ENCODE data around the gene ZSWIM7. TPM values are rescaled to one million over a fixed set of nuclear protein-coding genes. Genes with fewer than 3 reads are reported as not detected.

The ZSWIM7 gene
- total RNA-seq, 1 experiment from 2014 or later, result 28.7 TPM

- H3K27ac ChIP-seq (ENCODE audit: low read depth, low read length, poor library complexity, severe bottlenecking), result no peak overlapping the region
- ChIA-PET POLR2A (ENCODE audit: low non-redundant PET) (no interaction called here), CTCF (no interaction called here)
- no peak overlapping the region for H3K4me3 ChIP-seq (ENCODE audit: low read depth, low read length, poor library complexity, severe bottlenecking)
- BruUV-seq (replicated peaks), result no TSS peak
- H3K27me3 ChIP-seq (replicated peaks; ENCODE audit: insufficient read depth, low read depth, low read length, poor library complexity), result no peaks in the 10 kb centered on the region
- no peak for DNase-seq (ENCODE audit: low spot score)
- H3K9me3 ChIP-seq (ENCODE audit: low read depth, low read length, poor library complexity, severe bottlenecking), result peaks cover 8% of the 10 kb centered on the region
- intact Hi-C loops (cut with micrococcal nuclease; ENCODE audit: unreplicated experiment), result no loop called here
- peaks cover 5% of the 10 kb centered on the region for H3K4me1 ChIP-seq (ENCODE audit: insufficient read depth, low read length, poor library complexity, severe bottlenecking)
- H3K36me3 ChIP-seq (ENCODE audit: insufficient read depth, low read length, poor library complexity, severe bottlenecking), result peaks cover 79% of the 10 kb centered on the region
- no peak for TF ChIP-seq CTCF (conservative IDR thresholded peaks at IDR 0.05; ENCODE audit: low read depth, low read length)
- TF ChIP-seq EZH2 (IDR thresholded peaks at IDR 0.05; ENCODE audit: borderline replicate concordance, low read depth, low read length, poor library complexity, severe bottlenecking), result no peak
Observed at GRCh38 chr17:16003841-16004240, 4.3 kb upstream of the ZSWIM7 start.

GRCh38 chr17:16002708-16003260 lies 3.3 kb upstream of the ZSWIM7 start:
- ChIA-PET CTCF (no interaction called here), POLR2A (ENCODE audit: low non-redundant PET) (no interaction called here)
- TF ChIP-seq CTCF (conservative IDR thresholded peaks at IDR 0.05; ENCODE audit: low read depth, low read length) (no peak), EZH2 (IDR thresholded peaks at IDR 0.05; ENCODE audit: borderline replicate concordance, low read depth, low read length, poor library complexity, severe bottlenecking) (no peak)
- peaks cover 69% of the 10 kb centered on the region for H3K36me3 ChIP-seq (ENCODE audit: insufficient read depth, low read length, poor library complexity, severe bottlenecking)
- intact Hi-C loops (cut with micrococcal nuclease; ENCODE audit: unreplicated experiment), result no loop called here
- H3K27me3 ChIP-seq (replicated peaks; ENCODE audit: insufficient read depth, low read depth, low read length, poor library complexity), result no peaks in the 10 kb centered on the region
- H3K4me1 ChIP-seq (ENCODE audit: insufficient read depth, low read length, poor library complexity, severe bottlenecking), result peaks cover 5% of the 10 kb centered on the region
- H3K9me3 ChIP-seq (ENCODE audit: low read depth, low read length, poor library complexity, severe bottlenecking), result peaks cover 8% of the 10 kb centered on the region
- no TSS peak for BruUV-seq (replicated peaks)
- H3K27ac ChIP-seq (ENCODE audit: low read depth, low read length, poor library complexity, severe bottlenecking), result no peak overlapping the region
- DNase-seq (ENCODE audit: low spot score), result no peak
- H3K4me3 ChIP-seq (ENCODE audit: low read depth, low read length, poor library complexity, severe bottlenecking), result no peak overlapping the region

GRCh38 chr17:16001226-16001897 lies 1.9 kb upstream of the ZSWIM7 start:
- ChIA-PET CTCF (no interaction called here), POLR2A (ENCODE audit: low non-redundant PET) (no interaction called here)
- TF ChIP-seq EZH2 (IDR thresholded peaks at IDR 0.05; ENCODE audit: borderline replicate concordance, low read depth, low read length, poor library complexity, severe bottlenecking), result no peak
- TF ChIP-seq CTCF (conservative IDR thresholded peaks at IDR 0.05; ENCODE audit: low read depth, low read length), result no peak
- Histone ChIP-seq H3K4me3 (ENCODE audit: low read depth, low read length, poor library complexity, severe bottlenecking) (peak overlapping the region; percentile 86), H3K4me1 (ENCODE audit: insufficient read depth, low read length, poor library complexity, severe bottlenecking) (peaks cover 5% of the 10 kb centered on the region), H3K9me3 (ENCODE audit: low read depth, low read length, poor library complexity, severe bottlenecking) (peaks cover 8% of the 10 kb centered on the region), H3K27me3 (replicated peaks; ENCODE audit: insufficient read depth, low read depth, low read length, poor library complexity) (no peaks in the 10 kb centered on the region), H3K27ac (ENCODE audit: low read depth, low read length, poor library complexity, severe bottlenecking) (no peak overlapping the region), H3K36me3 (ENCODE audit: insufficient read depth, low read length, poor library complexity, severe bottlenecking) (peaks cover 55% of the 10 kb centered on the region)
- no peak for DNase-seq (ENCODE audit: low spot score)
- BruUV-seq (replicated peaks), result no TSS peak
- intact Hi-C loops (cut with micrococcal nuclease; ENCODE audit: unreplicated experiment), result no loop called here

Measured in A673 (cell line).